Measurements from ENCODE around the gene AUNIP.

DNA sequence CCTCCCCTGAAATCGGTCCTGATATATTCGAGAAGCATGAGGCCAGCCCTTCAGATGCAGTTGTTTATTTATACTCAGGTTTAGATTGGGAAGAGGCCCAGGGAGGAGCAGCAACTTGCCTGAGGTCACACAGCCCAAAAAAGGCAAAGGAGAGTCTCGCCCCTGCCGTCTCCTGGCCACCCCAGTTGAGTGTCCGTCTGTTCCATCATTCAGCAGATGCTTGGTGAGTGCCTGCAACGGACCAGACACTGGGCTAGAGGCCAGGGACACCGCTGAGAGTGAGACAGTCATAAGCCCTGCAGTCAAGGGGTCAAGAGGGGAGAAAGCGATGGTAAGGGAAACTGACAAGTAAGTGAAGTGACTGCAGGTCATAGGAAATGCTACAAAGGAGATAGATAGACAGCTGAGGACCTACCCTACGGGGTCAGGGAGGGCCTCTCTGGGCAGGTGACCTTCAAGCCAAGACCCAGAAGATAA, 74.6 kb downstream of the AUNIP start:
- no peak for TF ChIP-seq POLR2A (IDR thresholded peaks at IDR 0.05)
- TF ChIP-seq, protein P1, sequence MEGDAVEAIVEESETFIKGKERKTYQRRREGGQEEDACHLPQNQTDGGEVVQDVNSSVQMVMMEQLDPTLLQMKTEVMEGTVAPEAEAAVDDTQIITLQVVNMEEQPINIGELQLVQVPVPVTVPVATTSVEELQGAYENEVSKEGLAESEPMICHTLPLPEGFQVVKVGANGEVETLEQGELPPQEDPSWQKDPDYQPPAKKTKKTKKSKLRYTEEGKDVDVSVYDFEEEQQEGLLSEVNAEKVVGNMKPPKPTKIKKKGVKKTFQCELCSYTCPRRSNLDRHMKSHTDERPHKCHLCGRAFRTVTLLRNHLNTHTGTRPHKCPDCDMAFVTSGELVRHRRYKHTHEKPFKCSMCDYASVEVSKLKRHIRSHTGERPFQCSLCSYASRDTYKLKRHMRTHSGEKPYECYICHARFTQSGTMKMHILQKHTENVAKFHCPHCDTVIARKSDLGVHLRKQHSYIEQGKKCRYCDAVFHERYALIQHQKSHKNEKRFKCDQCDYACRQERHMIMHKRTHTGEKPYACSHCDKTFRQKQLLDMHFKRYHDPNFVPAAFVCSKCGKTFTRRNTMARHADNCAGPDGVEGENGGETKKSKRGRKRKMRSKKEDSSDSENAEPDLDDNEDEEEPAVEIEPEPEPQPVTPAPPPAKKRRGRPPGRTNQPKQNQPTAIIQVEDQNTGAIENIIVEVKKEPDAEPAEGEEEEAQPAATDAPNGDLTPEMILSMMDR (IDR thresholded peaks at IDR 0.05) = no peak
- TF ChIP-seq POLR2AphosphoS5 (IDR thresholded peaks at IDR 0.05) = no peak

Data from prostate gland (tissue), 2 donors.